ENCODE results near the gene GJC1.
"Not testable (repeated sequence)": the region's sequence is repeated elsewhere in the genome, so short reads cannot be mapped to it uniquely, and the experiment has no call there.

Gene GJC1

DNA sequence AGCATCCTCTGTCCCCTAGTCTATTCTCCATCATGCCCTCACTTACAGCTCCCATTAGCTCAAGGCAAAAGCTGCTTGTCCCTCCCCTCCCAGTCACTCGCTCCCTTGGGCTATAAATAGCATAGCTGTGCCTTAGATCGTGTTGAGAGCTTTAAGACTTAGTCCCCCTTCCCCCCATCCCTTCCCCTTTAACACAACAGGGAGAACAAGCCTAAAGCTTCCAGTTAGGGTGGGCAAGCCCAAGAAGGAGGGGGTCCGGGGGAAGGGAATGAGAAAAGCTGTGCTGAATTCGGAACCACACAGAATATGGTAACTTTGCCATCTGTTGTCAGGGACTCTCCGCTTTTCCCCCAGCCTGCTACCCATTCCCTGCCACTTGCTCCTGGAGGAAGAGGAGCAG, 12.7 kb upstream of the GJC1 start:
- no peak for DNase-seq

DNA sequence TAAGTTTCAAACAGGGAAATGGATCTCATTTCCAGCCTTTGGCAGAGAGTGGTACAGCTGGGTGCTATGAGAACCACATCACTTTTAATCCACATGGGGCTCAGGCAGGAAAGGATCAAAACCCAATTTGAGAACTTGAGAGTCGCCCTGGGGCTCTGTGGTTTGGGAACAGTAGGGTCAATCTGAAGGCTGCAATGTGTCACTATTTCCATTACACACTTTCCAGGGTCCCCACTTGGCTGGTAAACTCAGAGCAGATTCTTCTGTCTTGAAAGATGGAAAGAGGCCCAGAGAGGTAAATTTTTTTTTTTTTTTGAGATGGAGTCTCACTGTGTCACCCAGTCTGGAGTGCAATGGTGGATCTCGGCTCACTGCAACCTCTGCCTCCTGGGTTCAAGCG, 10.8 kb upstream of the GJC1 start:
- no peak for DNase-seq

DNA sequence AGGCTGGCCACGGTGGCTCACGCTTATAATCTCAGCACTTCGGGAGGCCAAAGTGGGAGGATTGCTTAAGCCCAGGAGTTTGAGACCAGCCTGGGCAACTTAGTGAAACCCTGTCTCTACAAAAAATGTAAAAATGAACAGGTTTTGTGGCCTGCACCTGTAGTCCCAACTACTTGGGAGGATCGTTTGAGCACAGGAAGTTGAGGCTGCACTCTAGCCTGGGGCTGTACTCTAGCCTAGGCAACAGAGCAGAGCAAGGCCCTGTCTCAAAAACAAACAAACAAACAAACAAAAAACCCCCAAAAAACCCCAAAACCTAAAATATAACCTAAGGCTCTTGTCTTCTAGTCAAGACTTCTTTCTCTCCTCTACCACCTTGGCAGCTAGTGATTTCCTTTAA, 10.2 kb upstream of the GJC1 start:
- no peak for DNase-seq

- DNase-seq, result no peak
These were observed 7.1 kb upstream of the GJC1 start for GRCh38 chr17:44837196-44837595.

DNA sequence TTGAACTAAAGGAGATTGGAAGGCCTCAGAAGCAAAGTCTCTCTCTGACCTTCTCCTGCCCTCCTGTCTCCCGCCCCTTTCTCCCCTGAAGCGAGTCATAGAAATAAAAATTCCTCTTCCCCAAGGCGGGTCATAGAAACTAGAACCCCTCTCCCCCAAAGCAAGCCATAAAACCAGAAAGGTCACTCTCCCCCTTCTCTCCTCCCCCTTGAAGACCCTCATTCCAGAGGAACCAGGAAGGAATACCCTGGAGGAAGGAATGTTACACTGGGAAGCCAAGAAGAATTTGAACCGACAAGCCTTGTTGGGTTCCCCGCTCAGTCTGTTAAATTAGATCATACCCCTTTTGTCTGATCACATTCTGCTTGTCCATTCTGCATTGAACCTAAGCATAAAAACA, 2.7 kb upstream of the GJC1 start:
- no peak for DNase-seq

GRCh38 chr17:44831371-44831770, 1.3 kb upstream of the GJC1 start:
- no peak for DNase-seq

- peak; percentile 43 for DNase-seq
These were observed 537 bp upstream of the GJC1 start for GRCh38 chr17:44830359-44831288.

- peak; percentile 40 for DNase-seq
These were observed 1.1 kb downstream of the GJC1 start for GRCh38 chr17:44828919-44829522.

DNA sequence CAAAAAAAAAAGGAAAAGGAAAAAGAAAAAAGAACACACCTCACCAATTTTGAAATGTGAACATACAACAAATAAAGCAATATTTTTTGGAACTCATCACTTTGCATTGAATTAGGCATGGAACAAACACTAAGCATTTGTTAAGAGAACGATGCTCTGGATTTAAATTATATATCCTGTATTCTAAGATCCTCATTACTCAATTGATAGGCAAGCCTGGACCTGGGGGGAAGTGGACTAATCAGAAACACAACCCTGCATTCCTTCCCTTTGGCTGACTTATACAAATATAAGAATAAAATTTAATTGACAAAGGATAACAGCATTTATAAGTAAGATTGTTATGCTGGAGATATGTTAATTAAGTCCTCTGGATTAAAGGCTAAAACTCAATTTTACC, 2.2 kb downstream of the GJC1 start:
- no peak for DNase-seq

DNA sequence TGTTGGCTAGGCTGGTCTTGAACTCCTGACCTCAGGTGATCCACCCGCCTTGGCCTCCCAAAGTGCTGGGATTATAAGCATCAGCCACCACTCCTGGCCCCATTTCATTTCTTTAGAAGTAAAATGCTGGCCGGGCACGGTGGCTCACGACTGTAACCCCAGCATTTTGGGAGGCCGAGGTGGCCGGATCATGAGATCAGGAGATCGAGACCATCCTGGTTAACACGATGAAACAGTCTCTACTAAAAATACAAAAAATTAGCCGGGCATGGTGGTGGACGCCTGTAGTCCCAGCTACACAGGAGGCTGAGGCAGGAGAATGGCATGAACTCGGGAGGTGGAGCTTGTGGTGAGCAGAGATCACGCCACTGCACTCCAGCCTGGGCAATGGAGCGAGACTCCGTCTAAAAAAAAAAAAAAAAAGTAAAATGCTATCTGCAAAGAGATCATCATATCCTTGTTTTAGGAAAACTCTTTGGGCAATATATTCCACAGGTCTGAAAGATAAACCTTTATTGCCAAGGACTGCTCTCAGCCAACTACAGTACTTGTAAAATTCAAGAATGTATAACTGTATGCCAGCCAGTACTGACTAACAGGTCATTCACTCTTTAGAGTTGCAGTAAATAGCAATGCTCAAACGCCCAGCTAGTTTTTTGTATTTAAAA, 3.8 kb downstream of the GJC1 start:
- no peak for DNase-seq

- not testable (repeated sequence) for DNase-seq
These were observed 4.9 kb downstream of the GJC1 start for GRCh38 chr17:44825236-44825635.

GRCh38 chr17:44820631-44821212, 9.4 kb downstream of the GJC1 start:
- peak; percentile 65 for DNase-seq

GRCh38 chr17:44818508-44818907, 11.6 kb downstream of the GJC1 start:
- DNase-seq, result not testable (repeated sequence)

- DNase-seq, result no peak
These were observed 17.8 kb downstream of the GJC1 start for GRCh38 chr17:44812263-44812662.

- DNase-seq, result not testable (repeated sequence)
These were observed 21.3 kb downstream of the GJC1 start for GRCh38 chr17:44808656-44809388.

GRCh38 chr17:44808156-44808555, 21.9 kb downstream of the GJC1 start:
- DNase-seq, result no peak

DNA sequence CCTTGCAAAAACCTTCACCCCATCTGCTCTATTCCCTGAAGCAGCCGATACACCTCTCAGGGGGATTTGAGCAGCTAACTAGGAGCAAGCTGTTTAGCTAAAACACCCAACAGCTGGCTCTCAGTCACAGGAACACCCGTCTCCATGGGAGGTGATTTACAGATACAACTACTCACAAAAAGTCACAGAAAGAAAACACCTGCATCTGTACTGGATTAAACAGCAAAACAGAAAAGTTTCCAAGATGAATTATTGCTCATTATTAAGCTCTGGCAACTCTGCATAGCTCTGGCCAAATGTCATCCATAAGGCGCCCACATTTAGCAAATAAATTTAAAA, 22.3 kb downstream of the GJC1 start:
- no peak for DNase-seq

- DNase-seq, result no peak
These were observed 22.8 kb downstream of the GJC1 start for GRCh38 chr17:44807093-44807816.

- no peak for DNase-seq
These were observed 25.6 kb downstream of the GJC1 start for GRCh38 chr17:44804302-44805089.

DNA sequence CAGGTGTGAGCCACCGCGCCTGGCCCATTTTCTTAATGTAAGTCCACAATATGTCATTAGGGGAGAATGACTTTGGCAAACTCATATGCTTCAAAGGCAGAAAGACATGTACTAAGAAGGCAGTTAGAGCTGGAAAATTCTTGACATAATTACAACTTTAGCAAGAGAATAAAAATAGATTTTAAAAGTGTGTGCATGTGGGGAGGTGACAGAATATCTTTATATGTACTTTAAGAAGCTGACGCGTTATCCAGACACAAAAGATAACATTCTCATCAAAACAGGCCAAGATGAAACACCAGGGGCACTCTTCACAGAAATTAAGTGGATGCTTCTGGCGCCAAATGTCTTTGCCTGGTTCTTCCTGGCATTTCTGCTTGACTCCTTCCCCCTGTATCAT, 28.2 kb downstream of the GJC1 start:
- DNase-seq, result no peak

DNA sequence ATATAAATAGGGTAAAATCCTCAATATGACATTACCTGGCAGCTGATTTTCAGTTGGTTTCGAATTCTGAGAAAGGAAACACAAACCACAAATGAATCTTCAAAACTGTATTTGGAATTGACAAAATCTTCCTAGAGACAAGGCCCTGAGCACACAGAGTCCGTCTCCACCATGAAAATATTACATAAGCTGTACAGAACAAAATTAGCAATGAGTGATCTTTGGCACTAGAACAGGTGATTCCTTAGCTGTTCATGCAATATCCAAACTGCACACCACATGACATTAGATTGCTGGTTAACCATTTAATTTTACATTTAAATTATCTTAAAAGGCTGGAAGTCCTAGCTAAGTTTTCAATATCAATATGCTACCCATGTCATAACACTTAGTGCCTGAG, 31.7 kb downstream of the GJC1 start:
- DNase-seq, result no peak
